CD4-positive, alpha-beta T cell treated with Interleukin-17A for 4 hours (primary cell): ENCODE data around the gene HAPSTR1.
A peak's percentile ranks its signal among the peaks of the same experiment; 100 is the strongest.
"Not testable (repeated sequence)": the region's sequence is repeated elsewhere in the genome, so short reads cannot be mapped to it uniquely, and the experiment has no call there.

Source experiments
- DNase-seq: peaks from one replicate; pipeline ENCODE4 v3.0.0-alpha.2; 2020; ENCODE audit warnings: mixed read lengths

Gene HAPSTR1

DNA sequence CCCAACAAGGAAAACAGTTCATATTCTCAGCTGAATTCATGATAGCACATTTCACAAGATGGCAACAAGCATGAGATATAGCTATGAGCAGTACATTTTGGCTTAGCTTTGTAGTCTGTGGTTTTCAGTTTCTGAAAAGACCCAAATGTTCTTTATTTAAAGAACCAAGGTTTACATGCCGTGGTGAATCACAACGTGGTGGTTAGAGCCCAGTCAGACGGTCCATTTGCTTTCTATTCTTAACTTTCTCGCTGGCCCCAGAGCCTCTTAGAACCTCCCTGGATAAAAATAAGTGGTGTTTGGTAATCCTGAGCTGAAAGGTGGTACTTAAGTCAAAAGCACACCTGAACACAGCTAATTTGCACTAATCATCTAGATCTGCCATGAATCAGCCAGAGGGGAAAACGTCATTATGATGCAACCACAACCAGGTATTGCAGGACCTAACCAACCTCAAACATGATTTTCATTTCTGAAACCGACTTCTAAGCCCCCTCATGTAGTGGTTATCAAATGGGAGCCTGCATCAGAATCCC, 18.6 kb upstream of the HAPSTR1 start:
- no peak for DNase-seq

DNA sequence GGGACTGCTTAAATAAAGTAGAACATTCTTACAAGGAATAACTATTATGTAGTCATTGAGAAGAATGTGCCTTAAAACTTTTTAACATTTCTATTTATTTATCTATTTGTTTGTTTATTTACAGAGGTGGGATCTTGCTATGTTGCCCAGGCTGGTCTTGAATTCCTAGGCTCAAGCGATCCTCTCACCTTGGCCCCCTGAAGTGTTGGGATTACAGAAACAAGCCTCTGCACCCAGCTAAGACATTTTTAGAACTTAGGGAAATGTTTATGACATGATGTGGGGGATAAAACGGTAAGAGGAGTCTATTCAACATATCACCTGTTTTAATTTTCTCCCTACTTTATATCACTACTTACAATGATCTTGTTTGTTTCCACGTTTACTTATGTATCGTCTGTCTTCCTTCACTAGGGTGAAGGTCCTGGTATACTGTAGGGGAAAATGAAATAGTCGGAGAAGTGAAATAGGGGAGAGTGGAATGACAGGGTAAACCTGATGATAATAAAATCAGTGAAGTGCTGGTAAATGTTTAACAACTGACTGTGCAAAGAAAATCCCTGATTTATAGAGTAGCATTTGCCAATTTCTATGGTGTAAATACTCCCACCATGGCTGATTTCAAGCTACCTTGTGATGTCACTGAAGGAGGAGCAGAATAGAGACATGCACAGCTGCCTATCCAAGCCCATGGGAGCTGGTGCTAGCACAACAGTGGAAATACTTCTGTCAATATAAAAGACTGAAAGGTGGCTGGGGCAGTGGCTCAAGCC, 16.0 kb upstream of the HAPSTR1 start:
- no peak for DNase-seq

GRCh38 chr16:9077091-9077809, 14.2 kb upstream of the HAPSTR1 start:
- no peak for DNase-seq

GRCh38 chr16:9078467-9079429, 12.7 kb upstream of the HAPSTR1 start:
- DNase-seq = peak; percentile 55

- DNase-seq = no peak
Observed at GRCh38 chr16:9079430-9079812, 12.0 kb upstream of the HAPSTR1 start.

DNA sequence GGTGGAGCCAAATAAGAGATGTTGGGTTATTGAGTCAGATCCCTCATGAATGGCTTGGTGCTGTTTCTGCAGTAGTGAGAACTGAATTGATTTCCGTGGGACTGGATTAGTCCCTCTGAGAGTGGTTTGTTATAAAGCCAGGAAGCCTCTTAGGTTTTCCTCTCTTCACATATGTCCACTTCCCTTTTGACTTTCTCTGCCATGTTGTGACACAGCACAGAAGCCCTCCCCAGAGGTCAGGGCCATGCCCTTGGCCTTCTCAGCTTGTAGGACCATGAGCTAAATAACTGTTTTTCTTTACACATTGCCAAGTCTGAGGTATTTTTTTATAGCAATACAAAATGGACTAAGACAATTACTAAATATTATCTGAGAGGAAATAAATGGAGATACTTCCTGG, 10.3 kb upstream of the HAPSTR1 start:
- DNase-seq = no peak

DNA sequence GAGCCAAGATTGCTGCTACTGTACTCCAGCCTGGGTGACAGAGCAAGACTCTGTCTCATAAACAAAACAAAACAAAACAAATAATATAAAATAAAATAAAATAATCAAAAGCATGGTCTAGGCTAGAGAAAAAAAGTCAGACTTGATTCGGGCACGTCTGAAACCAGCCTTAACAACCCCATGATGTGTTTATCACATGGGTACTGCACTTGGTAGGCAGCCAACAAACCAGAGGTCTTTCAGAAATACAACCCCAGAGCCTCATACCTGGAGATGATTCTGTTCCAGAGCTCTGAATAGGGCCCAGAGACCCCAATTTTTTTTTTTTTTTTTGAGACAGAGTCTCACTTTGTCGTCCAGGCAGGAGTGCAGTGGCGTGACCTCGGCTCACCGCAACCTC, 9.6 kb upstream of the HAPSTR1 start:
- no peak for DNase-seq

DNA sequence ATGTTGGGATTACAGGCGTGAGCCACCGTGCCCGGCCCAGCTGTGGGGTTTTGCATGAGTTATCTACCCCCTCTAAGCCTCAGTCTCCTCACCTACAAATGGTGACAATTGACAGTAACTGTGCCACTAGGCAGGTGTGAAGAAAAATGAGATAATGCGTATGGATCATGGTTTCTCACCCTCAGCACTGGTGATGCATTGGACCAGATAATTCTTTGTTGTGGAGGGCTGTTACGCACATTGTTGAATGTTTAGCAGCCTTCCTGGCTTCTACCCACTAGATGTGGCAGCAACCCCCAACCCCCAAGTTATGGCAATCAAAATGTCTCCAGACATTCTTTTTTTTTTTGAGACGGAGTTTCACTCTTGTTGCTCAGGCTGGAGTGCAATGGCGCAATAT, 9.0 kb upstream of the HAPSTR1 start:
- no peak for DNase-seq

GRCh38 chr16:9087733-9088132, 3.7 kb upstream of the HAPSTR1 start:
- DNase-seq = not testable (repeated sequence)

- no peak for DNase-seq
Observed at GRCh38 chr16:9088848-9089247, 2.6 kb upstream of the HAPSTR1 start.

GRCh38 chr16:9089660-9090059, 1.8 kb upstream of the HAPSTR1 start:
- no peak for DNase-seq

DNA sequence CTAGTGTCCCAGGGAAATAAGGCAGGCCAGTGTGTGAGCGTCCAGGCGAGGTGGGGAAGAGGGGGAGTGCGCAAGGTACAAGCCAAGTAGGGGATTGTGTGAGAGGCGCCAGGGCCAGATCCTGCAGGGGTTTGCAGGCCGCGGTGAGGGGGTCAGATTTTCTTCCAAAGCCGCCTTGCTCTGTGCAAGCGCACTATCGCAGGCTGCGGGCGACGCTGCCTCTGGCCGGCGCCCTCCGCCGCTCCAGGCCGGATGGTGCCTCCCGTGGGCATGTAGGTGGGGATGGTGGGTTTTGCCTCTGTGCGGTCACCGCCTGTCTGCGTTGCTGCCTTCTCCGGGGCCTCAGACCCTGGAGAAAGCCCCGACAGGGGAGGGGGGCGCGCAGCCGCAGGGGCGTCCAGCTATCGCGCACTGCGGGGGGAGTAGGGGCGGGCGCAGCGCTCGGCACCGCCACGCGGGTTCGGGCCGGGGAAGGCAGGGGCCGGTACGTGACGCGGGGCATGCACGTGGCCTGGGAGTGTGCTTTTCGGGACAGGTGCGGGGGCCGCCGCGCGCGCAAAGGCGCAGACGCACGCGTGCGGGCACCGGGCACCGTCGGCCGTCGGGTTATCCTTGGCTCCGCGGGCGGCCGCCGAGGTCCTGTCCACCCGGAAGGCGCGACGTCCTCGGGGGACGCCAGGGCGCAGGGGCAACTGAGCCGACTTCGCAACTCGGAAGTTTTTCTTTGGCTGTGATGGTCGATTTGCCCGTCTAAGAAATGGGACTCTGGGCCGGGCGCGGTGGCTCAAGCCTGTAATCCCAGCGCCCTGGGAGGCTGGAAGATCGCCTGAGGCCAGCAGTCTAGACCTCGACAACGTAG, 1.1 kb upstream of the HAPSTR1 start:
- peak; percentile 54 for DNase-seq

DNA sequence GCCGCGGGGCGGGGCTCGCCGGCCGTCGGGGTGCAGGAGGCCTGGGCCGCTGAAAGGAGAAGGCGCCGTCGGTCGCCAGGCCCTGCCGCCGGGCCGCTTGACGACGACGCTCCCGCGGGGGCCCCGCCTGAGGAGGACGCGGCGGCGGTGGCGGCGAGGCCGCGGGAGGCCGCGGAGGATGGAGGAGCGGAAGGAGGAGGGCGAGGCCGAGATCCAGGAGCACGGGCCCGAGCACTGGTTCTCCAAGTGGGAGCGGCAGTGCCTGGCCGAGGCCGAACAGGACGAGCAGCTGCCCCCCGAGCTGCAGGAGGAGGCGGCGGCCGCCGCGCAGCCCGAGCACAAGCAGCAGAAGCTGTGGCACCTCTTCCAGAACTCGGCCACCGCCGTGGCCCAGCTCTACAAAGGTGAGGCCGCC, 430 bp downstream of the HAPSTR1 start:
- peak; percentile 50 for DNase-seq

DNA sequence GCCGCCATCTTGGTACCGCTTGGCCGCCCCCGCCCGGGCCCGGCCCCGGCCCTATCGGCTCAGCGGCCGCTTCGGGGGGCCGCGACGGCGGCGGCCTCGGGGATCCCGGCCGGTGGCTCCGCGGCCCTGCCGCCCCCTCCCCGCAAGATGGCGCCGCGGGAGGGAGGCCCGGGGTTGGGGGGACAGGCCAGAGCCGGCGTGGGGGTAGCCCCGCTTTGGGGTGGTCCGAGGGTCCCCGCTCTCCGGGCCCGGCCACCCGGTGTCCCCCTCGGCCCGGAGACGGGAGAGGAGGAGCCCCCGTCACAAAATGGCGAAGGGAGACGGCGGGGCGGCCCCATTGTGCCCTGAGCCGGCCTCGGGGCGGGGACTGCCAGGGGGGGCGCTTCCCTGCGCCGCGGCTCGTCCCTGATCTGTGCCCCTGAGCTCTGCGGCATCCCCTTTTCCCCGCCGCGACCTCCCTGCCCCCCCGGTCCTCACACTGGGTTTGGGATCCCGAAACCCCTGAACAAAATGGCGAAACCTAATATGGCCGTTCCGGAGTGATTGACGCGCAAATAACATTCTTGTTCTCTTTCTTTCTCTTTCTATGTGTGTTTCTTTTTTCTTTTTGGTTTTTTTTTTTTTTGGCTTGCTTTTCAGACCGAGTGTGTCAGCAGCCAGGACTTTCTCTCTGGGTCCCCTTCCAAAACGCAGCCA, 986 bp downstream of the HAPSTR1 start:
- peak; percentile 63 for DNase-seq

DNA sequence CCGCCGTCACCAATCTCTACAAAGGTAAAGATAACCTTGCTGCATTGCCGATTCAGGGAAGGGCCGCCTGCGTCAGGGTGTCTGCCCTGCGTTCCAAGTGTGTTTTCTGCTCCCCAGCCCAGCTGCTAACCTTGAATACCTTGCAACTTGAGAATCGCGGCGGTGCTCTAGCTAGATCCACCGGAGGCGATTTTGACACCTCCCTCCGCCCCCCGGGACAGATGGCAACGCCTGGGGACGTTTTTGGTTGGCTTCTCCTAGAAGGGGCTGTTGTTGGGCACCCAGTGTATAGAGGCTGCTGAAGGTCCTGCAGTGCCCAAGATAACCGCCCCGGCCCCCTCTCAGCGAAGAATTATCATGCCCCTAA, 1.5 kb downstream of the HAPSTR1 start:
- DNase-seq = peak; percentile 36

DNA sequence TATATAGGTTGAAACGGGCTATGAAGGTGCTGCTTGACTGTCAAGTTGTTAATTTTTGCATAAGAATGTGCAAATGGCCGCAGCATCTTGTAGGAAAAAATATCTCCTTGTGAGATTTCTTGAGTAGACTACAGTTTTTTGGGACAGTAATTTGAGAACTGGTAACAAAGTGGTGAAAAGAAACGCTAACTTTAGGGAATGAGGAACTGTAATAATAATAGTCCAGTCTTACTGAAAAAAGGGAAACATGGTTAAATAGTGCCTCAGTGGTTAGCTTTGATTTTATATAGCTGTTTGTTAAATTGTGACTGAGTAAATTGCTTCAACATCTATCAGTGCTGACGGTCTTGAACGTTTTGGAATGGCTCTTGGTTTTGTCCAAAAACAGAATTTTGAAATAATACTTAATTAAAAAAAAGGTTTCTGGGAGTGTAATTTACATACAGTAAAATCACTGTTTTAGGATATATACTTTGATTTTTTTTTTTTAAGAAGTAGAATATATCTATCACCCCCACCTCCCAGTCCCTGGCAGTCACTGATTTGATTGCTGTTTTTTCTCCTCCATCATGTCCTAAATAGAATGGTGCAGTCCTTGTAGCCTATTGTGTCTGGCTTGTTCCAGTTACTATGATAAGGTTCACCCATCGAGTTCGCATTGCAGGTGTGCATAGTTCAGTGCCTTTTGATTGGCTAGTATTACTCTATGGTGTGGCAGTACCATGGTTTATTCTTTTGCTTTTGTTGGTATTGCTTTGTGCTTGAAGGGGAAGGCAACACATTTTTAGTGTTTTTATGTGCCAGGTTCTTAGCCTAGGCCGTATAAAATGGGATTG, 2.8 kb downstream of the HAPSTR1 start:
- DNase-seq = no peak

DNA sequence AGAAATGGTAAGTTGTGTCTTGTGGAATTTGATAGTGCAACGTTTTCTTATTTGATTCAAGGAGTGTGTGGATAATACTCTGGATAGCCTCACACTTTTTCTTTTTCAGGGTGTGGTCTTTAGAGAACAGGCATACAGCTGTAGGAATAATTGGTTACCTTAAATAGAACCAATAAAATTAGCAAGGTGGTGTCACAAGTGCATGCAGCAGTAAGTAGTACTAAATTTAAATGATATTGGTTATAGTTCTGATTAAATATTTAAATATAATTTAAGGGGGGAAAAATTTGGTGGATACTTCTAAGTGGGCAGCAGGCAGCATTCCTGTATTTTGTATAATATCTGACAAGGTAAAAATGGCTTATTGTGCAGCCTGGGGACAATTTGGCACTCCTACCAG, 3.7 kb downstream of the HAPSTR1 start:
- DNase-seq = no peak

DNA sequence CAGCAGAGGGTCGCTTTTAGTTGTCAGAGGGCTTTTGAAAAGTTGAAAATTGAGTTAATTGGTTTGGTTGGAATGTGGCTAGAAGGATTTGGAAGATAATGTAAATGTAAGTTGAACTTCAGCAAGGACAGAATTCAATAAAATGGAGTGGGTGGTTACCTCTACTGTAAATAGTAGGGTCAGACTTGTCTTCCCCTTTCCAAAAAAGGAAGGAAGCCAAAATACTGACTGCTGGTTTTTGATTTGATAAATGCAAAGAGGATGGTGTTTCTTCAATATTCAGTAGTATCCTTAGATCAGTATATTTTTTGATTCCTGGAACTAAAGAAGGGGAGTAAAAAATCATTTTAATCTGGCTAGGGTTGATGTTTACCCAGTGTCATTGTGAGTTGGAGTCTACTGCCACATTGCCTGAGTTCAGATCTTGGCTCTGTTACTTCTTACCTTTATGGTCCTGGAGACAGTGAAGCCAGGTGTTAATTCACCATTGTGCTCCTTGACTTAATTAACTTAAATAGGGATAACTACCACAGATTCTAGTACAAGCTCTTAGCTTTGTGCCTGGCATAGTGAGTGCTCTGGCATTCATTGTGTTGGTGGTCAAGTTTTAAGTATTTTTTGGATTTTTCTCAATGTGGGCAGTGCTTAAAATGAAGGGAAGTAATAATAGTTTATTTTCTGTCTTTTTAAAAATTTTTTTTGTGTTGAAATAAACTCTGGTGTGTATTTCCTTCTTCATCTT, 4.4 kb downstream of the HAPSTR1 start:
- DNase-seq = no peak

DNA sequence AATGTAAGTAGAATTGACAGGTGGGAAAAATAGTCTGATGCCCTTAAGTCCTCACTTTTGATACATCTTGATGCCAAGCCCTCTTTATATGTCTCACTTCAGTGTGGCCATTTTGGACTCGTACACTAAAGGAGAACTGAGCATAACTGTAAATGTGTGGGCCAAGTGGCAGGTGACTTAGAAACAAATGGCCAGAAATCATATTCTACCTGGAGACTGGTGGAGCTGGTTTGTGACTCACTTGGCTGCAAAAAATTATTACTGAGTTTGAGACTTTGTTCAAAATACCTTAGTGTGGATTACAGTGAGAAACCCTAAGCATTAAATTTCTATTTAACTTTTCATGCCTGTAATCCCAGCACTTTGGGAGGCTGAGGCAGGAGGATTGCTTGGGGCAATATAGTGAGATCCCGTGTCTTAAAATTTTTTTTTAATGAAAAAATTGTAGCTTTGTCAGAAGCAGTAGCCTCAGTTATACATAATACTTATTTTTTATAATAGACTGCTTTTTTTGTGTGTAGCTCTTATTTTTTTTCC, 5.0 kb downstream of the HAPSTR1 start:
- no peak for DNase-seq
